NCI-H226 (cell line): ENCODE data around the gene AMN.
"Not testable (repeated sequence)": the region's sequence is repeated elsewhere in the genome, so short reads cannot be mapped to it uniquely, and the experiment has no call there.

ENCODE experiments used
- DNase-seq: peaks from one replicate; pipeline ENCODE4 v3.0.0-alpha.2; 2015

The AMN gene

GRCh38 chr14:102922490-102923200, at the start of gene AMN:
Gene AMN, plus strand, starts transcription at chr14:102922663. Its CDS starts 26 bp downstream, at chr14:102922689.
- DNase-seq: no peak

GRCh38 chr14:102873131-102873530, 49.3 kb upstream of the AMN start:
- no peak for DNase-seq

GRCh38 chr14:102873546-102874061, 48.9 kb upstream of the AMN start:
- DNase-seq: no peak

- DNase-seq: no peak
Measured at GRCh38 chr14:102875652-102876051, 46.8 kb upstream of the AMN start.

GRCh38 chr14:102877511-102877910, 45.0 kb upstream of the AMN start:
- DNase-seq: not testable (repeated sequence)

- no peak for DNase-seq
Measured at GRCh38 chr14:102878174-102878969, 44.1 kb upstream of the AMN start.

- no peak for DNase-seq
Measured at GRCh38 chr14:102878970-102879460, 43.4 kb upstream of the AMN start.

GRCh38 chr14:102882226-102882906, 40.1 kb upstream of the AMN start:
- DNase-seq: no peak

- DNase-seq: no peak
Measured at GRCh38 chr14:102883089-102883541, 39.3 kb upstream of the AMN start.

GRCh38 chr14:102883554-102883953, 38.9 kb upstream of the AMN start:
- no peak for DNase-seq

- DNase-seq: no peak
Measured at GRCh38 chr14:102885737-102886447, 36.6 kb upstream of the AMN start.

GRCh38 chr14:102888748-102889147, 33.7 kb upstream of the AMN start:
- no peak for DNase-seq

- DNase-seq: no peak
Measured at GRCh38 chr14:102889615-102890014, 32.8 kb upstream of the AMN start.

- no peak for DNase-seq
Measured at GRCh38 chr14:102891111-102891510, 31.4 kb upstream of the AMN start.

GRCh38 chr14:102891556-102891955, 30.9 kb upstream of the AMN start:
- DNase-seq: no peak

GRCh38 chr14:102892651-102893050, 29.8 kb upstream of the AMN start:
- no peak for DNase-seq

- DNase-seq: no peak
Measured at GRCh38 chr14:102893452-102893851, 29.0 kb upstream of the AMN start.

GRCh38 chr14:102896735-102897134, 25.7 kb upstream of the AMN start:
- DNase-seq: not testable (repeated sequence)

- DNase-seq: no peak
Measured at GRCh38 chr14:102897299-102898027, 25.0 kb upstream of the AMN start.

GRCh38 chr14:102898298-102898697, 24.2 kb upstream of the AMN start:
- no peak for DNase-seq

- DNase-seq: no peak
Measured at GRCh38 chr14:102898776-102899515, 23.5 kb upstream of the AMN start.
